ENCODE results near the gene SEMA3B. TPM values are rescaled to one million over a fixed set of nuclear protein-coding genes. Genes with fewer than 3 reads are reported as not detected.
"Not testable (repeated sequence)": the region's sequence is repeated elsewhere in the genome, so short reads cannot be mapped to it uniquely, and the experiment has no call there.

The SEMA3B gene
- total RNA-seq, 1 donor from 2014 or later = 19.8 TPM

DNA sequence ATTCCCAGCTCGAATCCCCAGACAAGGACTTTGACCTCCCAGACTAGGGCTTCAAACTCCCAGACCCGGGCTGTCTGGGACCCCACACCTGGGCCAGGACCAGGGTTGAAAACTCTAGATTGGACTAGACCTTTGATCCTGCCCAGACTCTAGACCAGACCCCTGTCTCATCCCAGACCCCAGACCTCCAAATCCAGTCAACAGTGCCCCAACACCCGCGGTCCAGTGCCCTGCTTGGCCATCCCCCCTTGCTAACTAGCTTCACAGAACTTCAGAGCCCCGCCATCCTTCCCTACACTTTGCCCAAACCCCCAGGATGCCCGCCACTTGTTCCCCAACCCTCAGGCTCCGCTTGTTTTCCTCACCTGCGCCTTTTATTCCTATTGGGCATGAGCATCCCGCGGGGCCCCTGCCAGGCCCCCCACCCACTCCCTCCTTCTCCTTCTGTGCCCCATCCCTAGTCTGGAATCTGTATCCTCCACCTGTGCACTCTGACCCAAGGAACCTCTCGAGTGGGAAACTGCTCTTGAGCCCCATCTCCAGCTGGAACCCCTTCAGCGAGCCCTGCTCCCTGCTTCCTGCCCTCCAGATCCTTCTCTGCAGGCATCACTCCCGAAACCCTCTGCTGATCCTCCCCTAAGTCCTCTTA, 32.3 kb upstream of the SEMA3B start:
- DNase-seq (ENCODE audit: missing footprints) (no peak), ATAC-seq (no peak)
- intact Hi-C loops (cut with DNase I) = no loop called here

DNA sequence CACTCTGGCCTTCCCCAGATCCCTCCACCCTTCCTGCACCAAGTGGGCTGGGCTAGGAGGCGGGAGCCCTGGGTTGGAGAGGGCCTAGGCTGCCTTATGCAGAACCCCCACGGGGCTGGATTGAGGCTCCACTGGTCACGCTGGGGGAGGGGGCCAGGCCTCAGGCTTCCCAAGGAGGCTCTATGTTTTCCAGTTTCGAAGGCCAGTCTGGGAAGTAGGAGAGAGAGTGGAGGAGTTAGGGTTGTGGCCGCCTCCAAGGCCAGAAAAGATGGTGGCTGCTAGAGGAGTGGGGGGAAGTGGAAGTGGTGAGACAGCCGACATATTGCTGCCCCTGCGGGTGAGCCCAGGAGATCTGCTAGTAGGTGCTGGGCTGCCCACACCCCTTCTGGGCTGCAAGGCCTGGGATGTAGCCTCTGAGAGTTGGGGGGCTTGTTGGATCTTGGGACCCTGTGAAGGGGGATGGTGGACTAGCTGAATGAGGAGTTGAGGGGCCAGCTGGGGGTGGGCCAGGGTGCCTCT, 31.8 kb upstream of the SEMA3B start:
- intact Hi-C loops (cut with DNase I) = no loop called here
- ATAC-seq = no peak
- peak; percentile 83 for DNase-seq (ENCODE audit: missing footprints)

DNA sequence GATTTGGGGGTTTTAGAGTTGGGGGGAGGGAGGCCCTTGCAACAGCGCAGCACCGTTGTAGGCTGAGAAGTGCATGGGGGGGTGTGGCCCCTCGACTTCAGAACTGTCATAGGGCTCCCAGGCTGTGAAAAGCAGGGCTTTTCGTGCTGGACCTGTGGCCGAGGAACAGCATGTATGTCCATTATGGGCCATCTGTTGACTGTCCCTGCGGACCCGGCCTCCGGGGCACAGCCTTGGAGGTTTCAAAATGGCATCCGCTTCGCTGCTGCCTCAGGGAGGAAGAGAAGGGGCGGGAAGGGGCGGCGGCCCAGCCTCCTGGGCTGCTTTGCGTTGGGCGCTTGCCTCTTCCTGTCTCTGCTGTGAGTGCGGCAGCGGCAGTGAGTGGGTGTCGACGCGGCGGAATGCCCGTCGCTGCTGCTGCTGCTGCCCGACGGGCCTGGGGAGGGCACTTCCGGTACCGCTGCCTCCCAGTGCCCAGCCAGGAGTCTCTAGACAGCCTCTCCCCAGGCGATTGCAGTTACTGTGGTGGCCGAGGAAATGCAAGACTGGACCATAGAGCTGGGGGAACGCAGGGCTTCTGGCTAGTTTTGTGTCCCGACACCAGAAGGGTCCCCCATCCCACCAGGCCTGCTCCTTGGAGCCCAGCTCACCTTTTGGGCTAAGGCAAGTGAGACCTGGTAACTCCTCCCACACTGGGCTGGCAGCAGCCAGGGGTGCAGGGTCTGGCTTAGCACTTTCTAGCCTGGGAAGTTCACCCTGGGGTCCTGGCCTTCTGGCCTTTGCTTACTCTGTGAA, 31.0 kb upstream of the SEMA3B start:
- intact Hi-C loops (cut with DNase I) = no loop called here
- ATAC-seq = peak; percentile 44
- peak; percentile 95 for DNase-seq (ENCODE audit: missing footprints)

DNA sequence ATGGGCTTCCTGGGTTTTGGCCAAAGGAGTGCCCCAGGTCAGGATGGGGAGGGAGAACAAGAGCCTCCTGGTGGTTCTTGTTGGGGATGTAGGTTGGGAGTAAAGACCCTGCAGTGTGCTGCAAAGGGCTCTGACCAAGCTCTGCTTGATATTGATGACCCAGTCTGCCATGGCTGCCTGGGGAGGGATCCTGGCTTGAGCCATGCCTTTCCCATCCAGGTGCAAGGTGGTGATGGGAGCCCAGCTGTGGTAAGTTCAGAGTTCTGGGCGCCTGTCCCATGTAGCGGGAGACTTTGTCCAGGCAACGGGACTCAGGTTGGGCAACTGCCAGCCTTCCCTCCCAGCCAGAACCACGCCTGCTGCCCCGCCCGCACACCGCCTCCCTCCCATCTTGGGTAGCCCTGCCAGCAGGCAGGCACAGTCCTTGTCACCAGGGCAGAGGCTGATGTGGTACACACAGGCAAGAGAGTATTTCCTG, 30.4 kb upstream of the SEMA3B start:
- intact Hi-C loops (cut with DNase I) = no loop called here

DNA sequence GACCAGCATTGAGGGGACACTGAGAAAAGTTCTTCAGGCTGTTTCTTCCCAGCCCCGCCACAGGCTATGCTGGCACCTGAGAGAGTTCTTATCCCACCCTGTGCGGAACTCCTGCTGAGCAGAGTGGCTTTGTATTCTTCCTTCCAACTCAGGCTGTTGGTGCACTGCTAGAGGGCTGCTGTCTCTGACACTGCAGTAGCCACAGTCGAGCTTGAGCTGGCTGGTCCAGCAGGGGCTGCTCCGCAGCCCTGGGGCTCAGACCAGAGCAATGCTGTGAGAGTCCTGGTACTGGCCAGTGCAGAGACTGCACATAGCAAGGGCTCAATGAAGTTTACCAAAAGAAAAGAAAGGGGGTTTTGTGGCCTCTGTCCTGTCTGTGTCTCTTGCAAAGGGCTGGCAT, 29.3 kb upstream of the SEMA3B start:
- ATAC-seq (no peak), DNase-seq (ENCODE audit: missing footprints) (no peak)
- intact Hi-C loops (cut with DNase I) = no loop called here

More for the DNA sequence above, 30.4 kb upstream of the SEMA3B start:
- DNase-seq (ENCODE audit: missing footprints) (peak; percentile 93), ATAC-seq (peak; percentile 33)

DNA sequence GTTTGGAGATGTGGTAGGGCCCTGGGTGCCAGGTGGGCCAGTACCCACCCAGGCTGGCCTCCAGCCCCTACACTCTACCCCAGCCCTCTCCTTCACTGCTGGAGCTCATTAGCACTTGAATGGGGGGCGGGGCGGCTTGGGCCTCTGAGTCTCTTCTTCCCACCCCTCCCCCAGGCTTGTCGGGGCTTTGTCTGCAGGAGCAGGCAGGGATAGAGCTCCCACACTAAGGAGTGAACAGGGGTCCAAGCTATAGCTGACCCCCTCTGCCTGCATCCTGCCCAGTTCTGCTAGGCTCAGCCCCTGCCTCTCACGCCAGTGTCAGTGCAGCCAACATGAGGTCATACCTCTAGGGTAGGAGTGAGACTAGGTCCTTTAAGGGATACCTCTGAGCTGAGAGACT, 27.8 kb upstream of the SEMA3B start:
- intact Hi-C loops (cut with DNase I) = no loop called here
- DNase-seq (ENCODE audit: missing footprints) (no peak), ATAC-seq (no peak)

DNA sequence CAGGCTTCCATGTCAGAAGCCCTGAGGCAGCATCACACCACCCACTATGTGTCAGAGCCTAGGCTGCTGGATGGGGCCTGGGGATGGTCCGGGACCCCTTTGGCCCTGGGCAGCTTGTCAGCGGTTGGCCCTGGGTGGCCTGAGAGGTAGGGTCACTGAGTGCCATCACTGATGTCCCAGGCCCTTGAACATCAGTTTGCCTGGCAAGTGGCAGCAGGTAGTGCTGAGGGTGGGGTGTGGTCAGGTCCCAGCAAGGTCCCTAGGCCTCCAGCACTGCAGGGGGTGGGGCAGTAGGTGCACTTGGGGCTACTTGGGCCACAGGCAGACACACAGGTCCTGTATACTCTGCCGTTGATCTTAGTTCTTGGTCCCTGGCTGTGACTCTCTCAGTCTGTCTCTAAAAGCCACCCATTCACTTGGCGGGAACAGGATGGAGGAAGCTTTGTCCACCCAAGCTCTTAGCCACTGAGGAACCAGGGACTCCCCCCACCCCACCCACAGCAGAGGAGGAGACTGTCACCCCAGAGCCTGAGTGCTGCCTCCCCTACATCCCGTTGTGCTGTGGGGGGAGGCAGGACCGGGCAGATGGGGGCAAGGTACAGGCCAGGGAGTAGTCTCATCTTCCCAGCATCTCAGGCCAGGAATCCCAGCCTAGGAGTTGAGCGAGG, 27.1 kb upstream of the SEMA3B start:
- ATAC-seq (no peak), DNase-seq (ENCODE audit: missing footprints) (no peak)
- intact Hi-C loops (cut with DNase I) = no loop called here

DNA sequence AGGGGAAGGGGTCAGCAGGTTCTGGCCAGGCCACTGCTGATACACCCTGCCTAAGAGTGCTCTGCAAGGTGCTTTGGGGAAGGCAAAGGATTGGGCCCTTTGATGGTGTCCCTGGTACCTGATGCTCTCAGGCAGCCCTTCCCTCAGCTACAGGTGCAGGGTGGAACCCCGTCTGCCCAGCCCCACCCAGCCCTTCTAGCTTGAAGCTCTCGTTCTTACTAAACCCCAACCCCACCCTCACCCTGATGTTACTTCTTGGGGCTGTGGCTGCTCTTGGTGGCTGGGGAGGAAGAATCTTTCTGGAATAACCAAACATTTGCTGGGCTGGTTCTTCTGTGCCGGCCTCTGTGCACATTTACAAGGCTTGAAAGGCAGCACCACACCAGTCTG, 26.6 kb upstream of the SEMA3B start:
- intact Hi-C loops (cut with DNase I) = no loop called here
- no peak for DNase-seq (ENCODE audit: missing footprints)
- ATAC-seq = no peak

DNA sequence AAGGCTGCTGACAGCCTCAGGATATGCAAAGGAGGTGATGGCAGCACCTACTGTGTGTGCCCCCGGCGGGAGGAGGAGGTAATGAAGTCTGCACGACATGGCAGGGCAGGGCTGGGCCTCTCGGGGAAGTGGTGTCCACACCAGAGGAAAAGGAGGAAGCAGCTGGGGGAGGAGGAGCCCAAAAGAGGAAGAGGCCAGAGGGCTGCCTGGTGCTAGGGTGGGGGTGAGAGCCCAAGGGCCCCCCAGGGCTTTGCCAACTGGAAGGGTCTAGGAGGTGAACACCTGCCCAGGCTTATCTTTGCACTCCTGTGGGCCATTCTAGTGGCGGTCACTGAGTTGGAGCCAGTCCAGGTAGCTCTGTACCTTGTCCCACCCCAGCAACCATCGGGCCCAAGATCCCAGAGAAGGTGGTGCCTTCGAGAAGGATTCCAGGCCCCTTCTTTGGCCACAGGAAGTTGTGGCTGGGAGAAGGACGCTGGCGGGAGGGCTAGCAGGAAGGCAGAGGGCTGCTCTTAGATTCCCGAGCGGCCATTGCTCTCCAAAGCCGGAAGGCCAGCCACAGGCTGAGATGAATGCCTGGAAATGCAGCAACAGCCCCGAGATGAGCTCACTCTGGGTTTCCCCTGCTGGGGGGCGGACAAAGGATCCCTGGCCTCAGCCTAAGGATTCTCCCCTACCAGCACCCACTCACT, 25.9 kb upstream of the SEMA3B start:
- peak; percentile 92 for DNase-seq (ENCODE audit: missing footprints)
- ATAC-seq = peak; percentile 35
- intact Hi-C loops (cut with DNase I) = no loop called here

DNA sequence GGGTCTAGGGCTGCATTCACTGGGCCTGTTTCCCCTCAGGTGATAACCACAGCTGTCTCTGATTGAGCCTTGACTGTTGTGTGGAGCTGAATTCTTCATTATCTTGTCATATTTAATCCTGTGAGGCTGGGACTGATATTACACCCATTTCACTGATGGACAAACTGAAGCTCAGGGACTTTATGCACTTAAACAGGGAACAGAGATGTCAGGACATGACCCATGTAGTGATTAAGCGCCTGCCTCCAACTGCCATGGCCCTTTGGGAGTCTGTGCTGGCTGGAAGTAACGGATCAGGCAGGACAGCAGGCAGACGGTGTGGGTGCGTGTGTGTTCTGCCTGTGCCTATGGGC, 25.4 kb upstream of the SEMA3B start:
- no peak for DNase-seq (ENCODE audit: missing footprints)
- intact Hi-C loops (cut with DNase I) = no loop called here

DNA sequence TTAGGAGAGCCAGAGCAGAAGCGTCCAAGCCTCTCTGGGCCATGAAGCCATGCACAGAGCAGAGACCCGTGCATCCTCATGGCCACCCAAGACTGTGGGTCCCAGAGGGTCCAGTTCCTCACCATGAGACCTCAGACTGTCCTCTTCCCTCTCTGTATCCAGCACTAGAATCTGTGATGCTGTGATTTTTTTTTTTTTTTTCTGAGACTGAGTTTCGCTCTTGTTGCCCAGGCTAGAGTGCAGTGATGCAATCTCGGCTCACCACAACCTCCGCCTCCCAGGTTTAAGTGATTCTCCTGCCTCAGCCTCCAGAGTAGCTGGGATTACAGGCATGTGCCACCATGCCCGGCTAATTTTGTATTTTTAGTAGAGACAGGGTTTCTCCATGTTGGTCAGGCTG, 24.1 kb upstream of the SEMA3B start:
- ATAC-seq; intact Hi-C loops (cut with DNase I); DNase-seq (ENCODE audit: missing footprints): not testable (repeated sequence)

More for the DNA sequence above, 25.4 kb upstream of the SEMA3B start:
- ATAC-seq = no peak

DNA sequence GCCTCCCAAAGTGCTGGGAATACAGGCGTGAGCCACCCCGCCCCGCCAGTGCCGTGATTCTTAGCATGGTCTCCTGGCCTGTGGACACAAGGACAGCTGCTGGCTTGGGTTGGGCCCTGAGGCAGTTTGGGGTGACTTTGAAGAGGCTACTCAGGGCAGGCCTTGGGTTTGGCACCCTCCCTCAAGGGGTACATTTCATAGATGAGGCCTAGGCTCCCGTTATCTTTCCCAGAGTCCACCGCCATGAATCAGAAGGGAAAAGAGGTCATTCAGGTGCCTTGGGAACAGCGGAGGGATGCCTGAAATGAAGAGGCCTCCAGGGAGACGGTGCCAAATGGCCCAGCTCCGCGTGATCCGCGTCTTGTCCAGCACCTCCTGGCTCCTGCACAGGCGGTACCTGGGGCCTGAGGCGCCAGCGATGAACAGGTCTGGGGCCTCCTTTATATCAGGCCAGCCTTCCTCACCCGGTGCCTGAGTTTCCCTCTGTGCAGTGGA, 23.6 kb upstream of the SEMA3B start:
- intact Hi-C loops (cut with DNase I) = no loop called here
- ATAC-seq (no peak), DNase-seq (ENCODE audit: missing footprints) (no peak)

DNA sequence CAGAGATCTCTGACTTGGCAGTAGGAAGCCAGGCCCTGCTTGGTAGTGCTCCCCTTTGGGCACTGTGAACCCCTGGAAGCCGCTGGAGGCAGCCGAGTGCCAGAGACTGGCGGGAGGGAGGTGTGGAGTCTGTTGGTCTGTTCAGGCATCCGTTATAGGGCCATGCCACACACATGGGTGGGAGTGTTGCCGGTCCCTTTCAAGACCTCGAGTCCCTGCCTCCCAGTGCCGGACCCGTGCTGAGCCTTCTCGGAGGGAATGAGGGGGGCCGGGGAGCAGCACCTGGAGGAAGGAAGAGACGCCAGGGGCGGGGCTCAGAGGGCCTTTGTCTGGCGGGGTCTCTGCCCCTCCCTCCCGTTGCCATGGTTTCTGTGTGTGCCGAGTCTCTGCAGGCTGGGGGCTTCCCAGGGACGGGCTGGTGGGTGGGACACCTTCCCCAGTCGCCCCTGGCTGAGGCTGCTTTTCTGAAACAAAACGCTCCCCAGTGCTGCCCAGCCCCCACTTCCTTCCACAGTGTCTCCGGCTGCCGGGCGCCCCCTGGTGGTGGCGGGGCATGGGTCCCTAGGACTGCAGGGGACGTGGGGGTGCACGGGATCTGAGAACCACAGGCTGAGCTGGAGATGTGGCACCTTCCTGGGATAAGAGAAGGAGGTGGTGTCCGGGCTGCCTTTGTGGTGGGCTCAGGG, 23.0 kb upstream of the SEMA3B start:
- DNase-seq (ENCODE audit: missing footprints) = peak; percentile 96
- ATAC-seq = peak; percentile 79
- intact Hi-C loops (cut with DNase I) = loop anchor here (1.0 kb wide), 1 partner anchor 19 kb away; no protein-coding TSS in a partner anchor

DNA sequence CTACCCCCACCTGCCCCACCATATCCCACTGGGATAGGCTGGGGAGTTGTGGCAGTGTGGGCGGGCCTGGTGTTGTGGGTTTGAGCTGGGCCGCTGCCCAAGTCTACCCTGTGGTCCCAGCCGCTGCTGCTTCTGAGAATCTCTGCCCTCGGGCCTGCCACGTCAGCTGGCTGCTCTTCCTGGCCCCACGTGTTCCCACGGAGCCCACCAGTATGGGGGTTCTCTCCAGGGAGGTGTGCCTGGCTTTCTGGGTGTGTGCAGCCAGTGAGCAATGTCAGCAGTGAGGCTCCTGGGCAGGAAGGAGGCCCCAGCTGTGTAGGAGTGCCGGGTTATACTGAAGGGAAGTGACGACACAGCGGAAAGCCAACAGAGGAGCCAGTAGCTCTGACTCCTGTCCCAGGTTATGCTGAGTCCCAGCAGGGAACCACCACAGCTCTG, 22.4 kb upstream of the SEMA3B start:
- intact Hi-C loops (cut with DNase I) = loop anchor here (1.0 kb wide), 1 partner anchor 19 kb away; no protein-coding TSS in a partner anchor
- ATAC-seq = peak; percentile 22
- no peak for DNase-seq (ENCODE audit: missing footprints)

DNA sequence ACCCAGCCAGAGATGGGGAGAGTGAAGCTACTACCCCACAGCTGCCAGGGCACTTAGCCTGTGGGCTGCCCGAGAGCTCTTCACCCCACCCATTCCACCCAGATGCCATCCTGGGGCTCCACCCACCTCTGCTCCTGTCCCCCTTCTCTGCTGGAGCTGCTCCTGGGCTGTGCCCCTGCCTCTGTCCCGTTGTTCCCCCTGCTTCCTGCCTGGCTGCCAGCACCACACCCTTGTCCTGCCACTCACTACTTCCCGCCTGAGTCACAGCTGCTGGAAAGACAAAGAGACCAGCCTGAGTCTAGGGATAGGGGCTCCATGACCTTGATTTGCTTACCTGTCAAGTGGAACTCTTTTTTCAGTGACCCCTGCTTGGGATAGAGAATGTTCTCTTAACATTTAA, 20.6 kb upstream of the SEMA3B start:
- intact Hi-C loops (cut with DNase I) = no loop called here
- ATAC-seq (peak; percentile 20), DNase-seq (ENCODE audit: missing footprints) (no peak)

DNA sequence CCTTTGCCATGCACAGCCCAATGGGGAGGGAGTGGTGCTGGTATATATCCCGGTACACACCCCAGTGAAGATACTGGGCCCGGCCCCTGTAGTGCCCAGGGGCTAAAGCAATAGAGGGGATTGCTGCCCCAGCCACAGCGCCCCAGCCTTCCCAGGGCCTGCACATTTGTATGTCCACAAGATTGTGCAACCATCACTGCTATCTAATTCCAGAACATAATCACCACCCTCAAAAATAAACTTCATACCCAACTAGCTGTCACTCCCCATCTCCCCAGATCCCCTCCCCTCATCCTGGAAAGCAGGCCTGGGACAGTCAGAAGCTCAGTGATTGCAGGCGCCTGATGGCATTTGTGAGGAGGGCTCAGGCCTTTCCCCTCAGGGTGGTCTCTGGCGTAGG, 19.5 kb upstream of the SEMA3B start:
- no peak for ATAC-seq
- intact Hi-C loops (cut with DNase I) = no loop called here
- no peak for DNase-seq (ENCODE audit: missing footprints)

DNA sequence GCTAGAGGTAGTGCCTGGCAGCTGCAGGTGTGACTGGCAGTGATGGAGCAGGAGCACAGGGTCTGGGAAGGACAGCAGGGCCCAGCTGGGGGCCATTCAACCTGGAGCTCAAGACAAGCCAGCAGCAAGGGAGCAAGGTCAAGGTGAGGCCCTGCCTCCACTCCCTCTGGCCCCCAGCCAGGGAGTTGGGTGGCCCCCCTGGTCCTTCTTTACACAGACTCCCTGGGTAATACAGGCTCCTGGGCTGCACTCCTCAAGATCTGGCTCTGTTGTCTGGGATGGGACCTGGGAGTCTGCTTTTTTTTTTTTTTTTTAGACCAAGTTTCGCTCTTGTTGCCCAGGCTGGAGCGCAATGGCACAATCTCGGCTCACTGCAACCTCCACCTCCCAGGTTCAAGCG, 18.4 kb upstream of the SEMA3B start:
- DNase-seq (ENCODE audit: missing footprints) (no peak), ATAC-seq (no peak)
- intact Hi-C loops (cut with DNase I) = no loop called here

DNA sequence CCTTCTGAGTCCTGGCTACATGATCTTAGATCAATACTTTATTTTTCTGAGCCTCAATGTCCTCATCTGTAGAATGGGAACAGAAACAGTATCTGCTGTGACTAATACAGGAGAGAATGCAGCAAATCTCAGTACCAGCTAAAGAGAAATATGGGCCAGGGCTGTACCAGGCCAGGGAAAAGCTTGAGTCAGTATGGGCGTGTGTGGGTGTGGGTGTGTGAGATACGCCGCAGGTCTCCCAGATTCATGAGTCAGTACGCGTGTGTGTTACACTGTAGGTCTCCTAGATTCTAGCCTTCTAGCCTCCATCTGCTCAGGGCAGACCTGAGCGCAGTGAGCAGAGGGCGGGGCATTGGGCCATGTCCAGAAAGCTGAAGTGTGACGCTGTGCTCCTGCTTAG, 17.7 kb upstream of the SEMA3B start:
- no peak for DNase-seq (ENCODE audit: missing footprints)
- intact Hi-C loops (cut with DNase I) = no loop called here
- ATAC-seq = no peak
